ENCODE measurements around the gene SOX6.
"Not testable (repeated sequence)": the region's sequence is repeated elsewhere in the genome, so short reads cannot be mapped to it uniquely, and the experiment has no call there.

The SOX6 gene

GRCh38 chr11:16088774-16089173 is 267.6 kb downstream of the SOX6 start:
- no peak for DNase-seq

GRCh38 chr11:16087886-16088285 is 268.5 kb downstream of the SOX6 start:
- no peak for DNase-seq

- DNase-seq, result no peak
Observed at GRCh38 chr11:16086229-16086819, 270.0 kb downstream of the SOX6 start.

GRCh38 chr11:16082095-16083055 is 274.0 kb downstream of the SOX6 start:
- no peak for DNase-seq

- DNase-seq, result no peak
Observed at GRCh38 chr11:16081382-16082094, 274.8 kb downstream of the SOX6 start.

- no peak for DNase-seq
Observed at GRCh38 chr11:16080688-16081381, 275.5 kb downstream of the SOX6 start.

- DNase-seq, result no peak
Observed at GRCh38 chr11:16078936-16079335, 277.4 kb downstream of the SOX6 start.

- DNase-seq, result no peak
Observed at GRCh38 chr11:16070573-16070972, 285.8 kb downstream of the SOX6 start.

GRCh38 chr11:16067268-16067667 is 289.1 kb downstream of the SOX6 start:
- not testable (repeated sequence) for DNase-seq

GRCh38 chr11:16059332-16059731 is 297.0 kb downstream of the SOX6 start:
- DNase-seq, result no peak

- no peak for DNase-seq
Observed at GRCh38 chr11:16058671-16059070, 297.7 kb downstream of the SOX6 start.

- DNase-seq, result no peak
Observed at GRCh38 chr11:16052750-16053149, 303.6 kb downstream of the SOX6 start.

GRCh38 chr11:16049611-16050010 is 306.7 kb downstream of the SOX6 start:
- DNase-seq, result no peak

- no peak for DNase-seq
Observed at GRCh38 chr11:16047073-16047472, 309.3 kb downstream of the SOX6 start.

GRCh38 chr11:16043617-16044016 is 312.7 kb downstream of the SOX6 start:
- no peak for DNase-seq

GRCh38 chr11:16041207-16041606 is 315.1 kb downstream of the SOX6 start:
- no peak for DNase-seq

- no peak for DNase-seq
Observed at GRCh38 chr11:16040151-16040550, 316.2 kb downstream of the SOX6 start.

- no peak for DNase-seq
Observed at GRCh38 chr11:16037179-16037578, 319.2 kb downstream of the SOX6 start.

GRCh38 chr11:16036218-16036617 is 320.1 kb downstream of the SOX6 start:
- no peak for DNase-seq

- no peak for DNase-seq
Observed at GRCh38 chr11:16034074-16034473, 322.3 kb downstream of the SOX6 start.

- no peak for DNase-seq
Observed at GRCh38 chr11:16032974-16033373, 323.4 kb downstream of the SOX6 start.

- DNase-seq, result no peak
Observed at GRCh38 chr11:16031210-16031609, 325.1 kb downstream of the SOX6 start.

GRCh38 chr11:16030664-16031063 is 325.7 kb downstream of the SOX6 start:
- no peak for DNase-seq
